K562 (cell line): ENCODE measurements around the gene PNPLA7. TPM values are rescaled to one million over a fixed set of nuclear protein-coding genes. Genes with fewer than 3 reads are reported as not detected.

ENCODE experiments used
- ATF7 ChIP-seq: fragments of 450-650 bp; IDR thresholded peaks from 2 replicates; pipeline ENCODE4 v1.7.1; 2014; ENCODE audit warnings: mild to moderate bottlenecking, moderate library complexity
- CHD2 ChIP-seq: IDR thresholded peaks from 2 replicates; pipeline ENCODE4 v1.6.1; 2011; ENCODE audit warnings: low read depth, low read length
- EHMT2 ChIP-seq: fragments of 450-650 bp; IDR thresholded peaks from 2 replicates; pipeline ENCODE4 v1.6.1; 2018; ENCODE audit warnings: antibody characterized with exemption
- FOXA1 ChIP-seq: fragments of 450-650 bp; IDR thresholded peaks from 2 replicates; pipeline ENCODE4 v1.6.1; 2016; ENCODE audit warnings: mild to moderate bottlenecking, borderline replicate concordance
- FOXJ2 ChIP-seq: fragments of 200-800 bp; sonication (Bioruptor generic); IDR thresholded peaks from 2 replicates; pipeline ENCODE4 v1.6.1; 2016; ENCODE audit warnings: missing genetic modification characterization, missing compliant biosample characterization
- HMGXB4 ChIP-seq: sonication (generic); formaldehyde crosslinking; IDR thresholded peaks from 2 replicates; pipeline ENCODE4 v1.8.1; 2023; ENCODE audit warnings: mild to moderate bottlenecking, missing genetic modification reagents
- IRF9 ChIP-seq: fragments of 450-650 bp; IDR thresholded peaks from 2 replicates; pipeline ENCODE4 v1.6.1; 2016; ENCODE audit warnings: missing biosample characterization, missing genetic modification characterization
- JUND ChIP-seq, 2 experiments: IDR thresholded peaks; 2 replicates in 1 of 2; 3 replicates in 1 of 2; pipeline ENCODE4 v1.6.1; 2011; ENCODE audit warnings: borderline replicate concordance in 2 of 2, low read depth in 2 of 2, low read length in 2 of 2, improper control_type of control experiment in 1 of 2, missing biosample characterization in 1 of 2, missing genetic modification characterization in 1 of 2, missing genetic modification reagents in 1 of 2
- KLF10 ChIP-seq: fragments of 250-450 bp; sonication (Bioruptor Pico); IDR thresholded peaks from 2 replicates; pipeline ENCODE4 v1.6.1; 2021; ENCODE audit warnings: matching md5 sums
- NCOA6 ChIP-seq: fragments of 450-650 bp; IDR thresholded peaks from 2 replicates; pipeline ENCODE4 v1.6.1; 2017; ENCODE audit warnings: mild to moderate bottlenecking
- PPARD ChIP-seq: fragments of 250-450 bp; sonication (Bioruptor Pico); IDR thresholded peaks from 2 replicates; pipeline ENCODE4 v1.8.0; 2022; ENCODE audit warnings: inconsistent platforms, mild to moderate bottlenecking, moderate library complexity
- REST ChIP-seq, 2 experiments: fragments of 450-650 bp; formaldehyde crosslinking in 1 of 2; IDR thresholded peaks; 2 replicates each; pipeline versions ENCODE4 v1.4.0 to v1.6.1; 2014 to 2020; ENCODE audit warnings: mild to moderate bottlenecking in 2 of 2, borderline replicate concordance in 1 of 2, low read depth in 1 of 2
- TEAD1 ChIP-seq, 2 experiments: fragments of 450-650 bp in 1 of 2; sonication (generic) in 1 of 2; formaldehyde crosslinking; IDR thresholded peaks; 2 replicates each; pipeline versions ENCODE4 v1.4.0 to v1.8.0; 2020 to 2022; ENCODE audit warnings: mild to moderate bottlenecking in 2 of 2, missing genetic modification reagents in 1 of 2
- U2AF1 ChIP-seq: fragments of 200-400 bp; formaldehyde crosslinking; optimal IDR thresholded peaks from 2 replicates; pipeline ENCODE3; 2017; ENCODE audit warnings: mild to moderate bottlenecking, low read depth, low read length, moderate library complexity
- ZFP30 ChIP-seq: fragments of 250-450 bp; sonication (Bioruptor Pico); IDR thresholded peaks from 2 replicates; pipeline ENCODE4 v1.8.0; 2022; ENCODE audit warnings: moderate library complexity, mild to moderate bottlenecking, inconsistent platforms, borderline replicate concordance
- polyA plus RNA-seq, 8 experiments: library from polyadenylated mRNA; depleted of rRNA in 4 of 8; stranded (reverse) in 5 of 8; unstranded in 3 of 8; fragments of >200 nt; fragmentation: Nextera tagmentation in 2 of 8; fragmentation: Illumina TruSeq in 1 of 8; extraction: Ambion mirVana in 2 of 8; extraction: Trizol in 1 of 8; gene quantifications; 2 replicates each; pipeline versions ENCODE4 v1.2.1 to v1.2.3, GENCODE V29; 2011 to 2014; ENCODE audit warnings: inconsistent platforms in 1 of 8, missing spikeins in 1 of 8
- total RNA-seq, 7 experiments: library from RNA; depleted of rRNA in 6 of 7; stranded (reverse); fragments of >200 nt in 6 of 7; fragmentation: Illumina TruSeq in 2 of 7; extraction: Trizol in 2 of 7; gene quantifications; 2 replicates each; pipeline versions ENCODE4 v1.2.1 to v1.2.3, GENCODE V29; 2011 to 2021; ENCODE audit warnings: low replicate concordance in 1 of 7
- TF ChIP-seq, protein P1 (sequence below), 2 experiments: fragments of 250-450 bp in 1 of 2; fragments of 450-650 bp in 1 of 2; sonication (Bioruptor Pico) in 1 of 2; IDR thresholded peaks; 2 replicates each; pipeline versions ENCODE4 v1.6.1 to v1.8.0; 2016 to 2021; ENCODE audit warnings: mild to moderate bottlenecking in 2 of 2, moderate library complexity in 2 of 2, missing compliant biosample characterization in 1 of 2, missing genetic modification characterization in 1 of 2

The PNPLA7 gene
- total and polyA plus RNA-seq, 9 of the 15 experiments (the other 6 are each of a cell fraction or from before 2014, with no cell fraction given), result 0.01 to 0.85 (median 0.19) TPM; not detected in 1

DNA sequence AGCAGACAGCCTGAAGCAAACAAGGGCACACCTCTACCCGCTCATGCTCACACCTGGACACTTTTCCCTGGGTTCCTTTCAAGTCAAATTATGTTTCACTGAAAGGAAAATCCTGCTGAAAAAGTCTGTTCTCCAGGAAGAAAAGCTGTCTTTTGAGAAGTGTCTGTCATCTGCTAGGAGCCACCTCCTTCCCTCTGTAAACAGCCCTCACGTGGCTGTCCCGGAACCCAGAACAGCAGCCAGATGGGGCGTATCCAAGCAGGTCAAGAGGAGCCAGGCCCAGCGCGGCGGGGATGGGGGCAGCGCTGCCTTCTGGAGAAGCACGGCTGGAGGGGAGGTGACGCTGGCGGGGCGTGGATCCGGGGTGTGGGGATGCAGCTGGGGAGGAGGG is at the start of gene PNPLA7 (continued):
- TF ChIP-seq REST (IDR thresholded peaks at IDR 0.05; ENCODE audit: borderline replicate concordance) (peak; percentile 33; the same call in 1 of the 2 replicates), REST (CRISPR knock-in tag; IDR thresholded peaks at IDR 0.05; ENCODE audit: low read depth) (no peak), ATF7 (peak; percentile 18; the same call in 1 of the 2 replicates), CHD2 (no peak), U2AF1 (no peak), JUND (IDR thresholded peaks at IDR 0.05; ENCODE audit: borderline replicate concordance, low read depth, low read length) (0 out of 2 replicates have a peak, but pooled peaks have one; percentile 5), JUND (tag; IDR thresholded peaks at IDR 0.05; ENCODE audit: borderline replicate concordance, low read depth, low read length) (no peak; the same call in 2 of the 3 replicates), PPARD (CRISPR knock-in tag) (no peak), IRF9 (tag) (no peak), ZFP30 (CRISPR knock-in tag) (no peak), TEAD1 (CRISPR knock-in tag; IDR thresholded peaks at IDR 0.05) (no peak), FOXJ2 (tag) (no peak), EHMT2 (no peak), NCOA6 (no peak), HMGXB4 (CRISPR knock-in tag) (no peak), KLF10 (no peak), FOXA1 (peak; percentile 21; the same call in 1 of the 2 replicates)
- TF ChIP-seq, protein P1, sequence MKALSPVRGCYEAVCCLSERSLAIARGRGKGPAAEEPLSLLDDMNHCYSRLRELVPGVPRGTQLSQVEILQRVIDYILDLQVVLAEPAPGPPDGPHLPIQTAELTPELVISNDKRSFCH (CRISPR knock-in tag; IDR thresholded peaks at IDR 0.05), result no peak
- TF ChIP-seq, protein P1 (tag; IDR thresholded peaks at IDR 0.05), result no peak
